ENCODE measurements around the gene FBXO39.
A peak's percentile ranks its signal among the peaks of the same experiment; 100 is the strongest.
"Not testable (repeated sequence)": the region's sequence is repeated elsewhere in the genome, so short reads cannot be mapped to it uniquely, and the experiment has no call there.

Gene FBXO39

DNA sequence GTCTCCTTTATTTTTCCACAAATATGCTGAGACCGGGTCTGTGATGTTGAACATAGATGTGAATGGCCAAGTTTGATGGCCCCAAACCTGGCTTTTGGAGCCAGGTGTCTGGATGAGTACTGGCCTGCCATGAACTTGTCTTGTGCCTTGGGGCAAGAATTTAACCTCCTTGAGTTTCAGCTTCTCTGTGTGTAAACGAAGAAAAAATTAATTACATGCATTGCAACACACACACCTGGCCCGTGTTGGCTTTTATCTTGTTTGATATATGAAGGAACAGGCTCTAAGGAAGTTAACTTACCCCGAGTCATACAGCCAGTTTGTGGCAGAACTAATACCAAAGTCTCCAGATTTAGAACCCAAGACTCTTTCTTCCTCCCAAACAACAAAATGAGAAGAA, 13.1 kb downstream of the FBXO39 start:
- no peak for DNase-seq (ENCODE audit: low read depth)

GRCh38 chr17:6793748-6794493, 17.9 kb downstream of the FBXO39 start:
- no peak for DNase-seq (ENCODE audit: low read depth)

DNA sequence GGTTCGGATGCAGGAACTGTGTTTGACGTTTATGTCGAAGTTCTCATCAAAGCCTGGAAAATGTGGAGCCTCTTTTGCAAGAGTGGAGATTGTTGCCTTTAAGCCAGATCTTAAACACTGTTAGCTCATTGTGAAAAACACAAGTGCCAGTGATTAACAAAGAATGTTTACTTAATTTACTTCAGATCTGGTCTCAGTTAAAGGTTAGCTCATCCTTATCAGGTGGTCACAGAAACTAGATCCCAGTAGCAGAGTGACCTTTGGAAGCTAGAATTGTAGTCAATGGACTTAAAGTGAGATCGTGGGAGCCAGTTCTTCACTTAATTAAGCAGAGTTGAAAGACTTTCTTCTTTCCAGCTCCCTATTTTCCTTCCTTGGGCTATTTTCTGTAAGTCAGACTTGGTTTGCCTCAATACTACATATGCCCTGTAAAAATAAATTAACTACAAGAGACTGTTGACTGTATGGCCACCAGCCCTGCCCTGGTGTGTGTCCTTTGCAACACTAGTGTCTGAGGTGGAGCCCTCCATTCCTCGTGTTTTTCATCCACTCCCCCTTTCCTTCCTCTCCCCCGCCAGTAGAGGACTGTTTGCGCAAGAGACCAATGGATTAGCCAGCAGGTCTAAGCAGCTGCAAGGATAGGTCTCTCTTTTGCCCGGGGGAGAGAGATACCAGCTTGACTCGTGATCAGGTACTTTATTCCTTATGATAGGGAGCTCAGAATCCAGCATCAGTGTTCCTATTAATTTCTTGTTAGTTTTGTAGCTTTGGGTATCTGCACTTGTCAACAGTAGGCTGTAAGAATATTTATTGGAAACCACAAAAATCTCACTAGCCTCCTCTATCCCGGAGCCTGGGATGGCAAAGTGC, 20.2 kb downstream of the FBXO39 start:
- DNase-seq (ENCODE audit: low read depth) = peak; percentile 57

DNA sequence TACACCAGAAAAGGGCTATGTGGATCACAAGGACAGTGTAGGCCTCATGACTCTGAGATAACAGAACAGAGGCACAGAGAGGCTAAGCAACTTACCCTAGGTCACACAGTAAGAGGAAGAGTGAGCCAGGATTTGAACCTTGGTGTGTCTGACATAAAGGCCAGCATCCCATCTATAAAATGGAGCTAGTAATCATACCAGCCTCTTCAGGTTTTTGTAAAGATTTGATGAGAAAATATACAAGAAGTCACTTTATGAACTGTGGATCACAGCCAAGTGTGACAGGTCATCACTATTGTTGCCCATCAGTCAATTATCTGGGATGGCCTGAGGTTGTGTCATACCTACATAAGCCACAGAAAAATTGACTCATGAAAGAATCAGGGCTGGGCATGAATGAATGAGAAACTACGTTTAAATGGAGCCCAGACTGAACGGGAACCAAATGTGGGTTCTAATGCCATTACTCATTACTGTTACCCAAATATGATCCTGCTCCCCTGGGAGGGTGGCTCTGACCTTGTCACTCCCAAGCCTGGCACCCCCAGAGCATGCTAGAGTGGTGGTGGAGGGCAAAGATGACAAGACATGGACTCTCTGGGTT, 21.0 kb downstream of the FBXO39 start:
- peak; percentile 22 for DNase-seq (ENCODE audit: low read depth)

DNA sequence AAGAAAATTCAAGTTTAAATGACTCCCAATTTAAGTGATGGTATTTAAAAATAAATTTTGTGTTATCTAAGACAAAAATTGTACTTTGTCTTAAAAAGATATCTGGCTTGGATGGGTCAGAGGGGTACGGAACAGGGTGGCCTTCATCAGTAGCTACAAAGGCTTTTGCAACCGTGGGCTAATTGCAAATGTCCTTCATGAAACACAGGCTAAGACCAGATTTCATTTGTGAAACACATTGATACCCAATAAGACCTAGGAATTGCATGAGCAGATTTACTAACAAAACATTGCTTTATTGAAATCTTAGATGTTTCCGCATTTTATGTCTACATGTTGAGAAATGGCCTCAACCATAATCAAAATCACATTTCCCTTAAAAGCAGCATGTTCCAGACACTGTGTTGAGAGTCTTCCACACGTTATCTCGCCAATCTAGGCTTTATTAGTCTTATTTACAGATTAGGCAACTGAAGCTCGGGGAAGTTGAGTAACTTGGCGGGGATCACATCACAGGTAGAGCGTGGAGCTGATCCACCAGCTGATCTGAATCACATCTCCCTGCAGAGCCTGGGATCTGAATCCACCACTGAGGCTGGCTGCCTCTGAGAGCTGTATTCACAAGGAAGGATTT, 21.8 kb downstream of the FBXO39 start:
- no peak for DNase-seq (ENCODE audit: low read depth)

DNA sequence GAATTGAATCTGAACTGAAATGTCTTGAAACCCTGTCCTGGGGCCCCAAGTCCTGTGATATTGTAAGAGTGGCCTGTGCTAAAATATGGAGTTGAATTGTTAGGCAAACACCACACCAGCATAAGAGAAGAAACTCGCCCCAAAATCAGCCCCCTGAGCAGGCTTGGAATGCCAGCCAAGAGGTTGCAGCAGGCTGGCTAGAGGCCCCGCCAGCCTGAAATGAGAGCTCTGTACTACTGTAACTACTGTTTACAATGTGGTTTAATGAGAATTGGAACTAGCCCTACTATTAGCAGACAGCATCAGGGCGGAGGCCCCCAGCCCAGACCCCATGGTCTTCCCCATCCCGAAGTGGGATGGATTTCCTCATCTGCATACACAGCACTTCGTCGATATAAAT, 23.7 kb downstream of the FBXO39 start:
- DNase-seq (ENCODE audit: low read depth) = no peak

DNA sequence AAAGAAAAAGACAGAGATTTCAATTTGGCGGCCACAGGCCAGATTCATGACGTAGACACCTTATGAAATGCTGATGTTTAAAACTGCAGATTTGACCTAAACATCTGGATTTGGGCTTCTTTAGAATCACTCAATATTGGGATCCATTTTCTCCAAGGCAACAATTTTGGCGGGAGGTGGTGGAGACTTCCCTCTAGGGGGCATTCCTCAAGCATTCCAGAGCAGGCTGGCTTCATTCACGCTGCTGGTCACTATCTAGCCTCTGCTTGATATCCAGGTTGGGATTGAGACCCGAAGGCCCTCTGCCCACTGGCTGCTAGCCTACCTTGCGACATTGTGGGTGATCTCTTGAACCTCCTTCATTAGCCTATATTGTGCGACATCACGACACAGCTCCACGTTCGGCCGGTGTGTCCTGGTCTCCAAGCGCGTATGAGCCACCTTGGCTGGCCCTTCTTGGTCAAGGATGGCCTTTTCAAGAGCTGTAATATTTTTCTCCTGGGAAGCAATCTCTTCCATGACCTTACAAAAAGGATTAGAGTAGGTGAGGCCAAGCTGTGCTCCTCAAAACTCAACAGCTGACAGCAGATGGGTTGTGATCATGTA, 24.5 kb downstream of the FBXO39 start:
- DNase-seq (ENCODE audit: low read depth) = no peak

GRCh38 chr17:6811510-6811909, 35.5 kb downstream of the FBXO39 start:
- no peak for DNase-seq (ENCODE audit: low read depth)

DNA sequence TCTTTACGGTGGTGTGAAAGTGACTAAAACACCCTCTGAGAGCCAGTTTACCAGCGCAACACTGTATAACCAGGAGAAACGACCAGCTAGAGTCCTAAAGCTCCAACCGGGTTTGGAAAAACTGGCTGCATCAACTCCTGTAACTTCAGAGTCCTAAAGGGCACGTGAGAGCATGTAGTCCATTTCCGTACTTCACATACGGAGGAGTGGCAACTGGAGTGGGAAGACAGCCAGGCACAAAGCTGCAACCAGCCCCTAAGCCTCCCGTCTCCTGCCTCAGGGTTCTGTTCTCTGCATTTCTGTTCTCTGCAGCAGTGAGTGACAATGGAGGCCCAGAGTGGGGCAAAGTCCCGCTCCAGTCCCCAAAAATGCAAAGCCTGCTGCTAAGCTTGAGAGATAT, 36.3 kb downstream of the FBXO39 start:
- DNase-seq (ENCODE audit: low read depth) = no peak

GRCh38 chr17:6815775-6816174, 39.8 kb downstream of the FBXO39 start:
- DNase-seq (ENCODE audit: low read depth) = no peak

DNA sequence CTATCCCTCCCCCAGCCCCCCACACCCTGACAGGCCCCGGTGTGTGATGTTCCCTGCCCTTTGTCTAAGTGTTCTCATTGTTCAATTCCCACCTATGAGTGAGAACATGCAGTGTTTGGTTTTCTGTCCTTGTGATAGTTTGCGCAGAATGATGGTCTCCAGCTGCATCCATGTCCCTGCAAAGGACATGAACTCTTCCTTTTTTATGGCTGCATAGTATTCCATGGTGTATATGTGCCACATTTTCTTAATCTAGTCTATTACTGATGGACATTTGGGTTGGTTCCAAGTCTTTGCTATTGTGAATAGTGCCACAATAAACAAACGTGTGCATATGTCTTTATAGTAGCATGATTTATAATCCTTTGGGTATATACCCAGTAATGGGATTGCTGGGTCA, 40.4 kb downstream of the FBXO39 start:
- DNase-seq (ENCODE audit: low read depth) = not testable (repeated sequence)

DNA sequence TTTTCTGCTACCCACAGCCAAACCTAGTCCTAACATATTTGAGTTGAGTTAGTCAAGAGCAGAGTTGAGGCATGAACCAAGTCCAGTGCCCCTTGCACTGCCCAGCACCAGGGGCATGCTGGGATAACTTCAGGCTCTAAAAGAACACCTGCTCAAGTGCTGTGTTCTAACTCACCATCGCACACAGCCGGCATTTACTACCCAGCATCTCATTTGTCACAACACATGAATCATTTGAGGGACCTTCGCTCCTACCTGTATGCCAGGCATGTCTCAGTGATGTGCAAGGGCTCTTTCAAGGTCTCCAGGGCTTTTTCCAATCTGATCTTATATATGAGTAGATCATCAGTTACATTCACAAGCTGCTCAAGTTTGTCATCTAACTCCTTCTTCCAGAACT, 42.9 kb downstream of the FBXO39 start:
- DNase-seq (ENCODE audit: low read depth) = no peak

- DNase-seq (ENCODE audit: low read depth) = peak; percentile 49
These were observed 47.0 kb downstream of the FBXO39 start for GRCh38 chr17:6823011-6823442.

- no peak for DNase-seq (ENCODE audit: low read depth)
These were observed 54.5 kb downstream of the FBXO39 start for GRCh38 chr17:6830383-6830986.

DNA sequence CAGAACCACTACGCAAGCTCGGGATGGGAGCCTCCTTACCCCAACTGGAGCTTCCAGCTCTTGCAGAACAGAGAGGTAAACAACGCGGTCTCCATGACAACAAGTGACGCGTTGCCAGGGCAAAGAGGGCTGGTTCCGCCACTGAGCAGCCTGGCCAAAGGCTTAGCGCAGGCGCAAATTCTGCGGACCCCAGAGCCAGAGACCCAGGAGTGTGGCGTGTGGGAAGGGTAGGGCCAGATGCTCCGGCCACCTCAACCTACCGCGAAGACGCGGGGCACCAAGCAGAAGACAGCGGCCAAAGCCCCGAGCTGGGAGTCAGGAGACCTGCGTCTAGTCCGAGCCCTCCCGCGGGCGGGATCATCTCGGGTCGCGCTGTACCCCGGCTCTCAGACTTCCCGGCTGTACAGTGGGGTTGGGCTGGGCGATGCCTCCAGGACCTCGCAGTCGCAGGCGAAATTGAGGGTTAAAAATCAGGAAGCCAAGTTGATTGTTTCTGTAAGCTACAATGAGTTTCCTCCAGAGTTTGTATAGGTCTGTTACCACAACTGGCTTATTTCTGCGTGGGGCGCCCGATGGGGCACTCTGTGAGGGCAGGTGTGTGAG, 55.7 kb downstream of the FBXO39 start, which contains the start of gene TEKT1:
Gene TEKT1 (minus strand): TSS at position 69 of the 603 bp plus-strand sequence. CDS start 1,353 bp downstream, outside the sequence.
- peak; percentile 69 for DNase-seq (ENCODE audit: low read depth)
